ENCODE data around the gene NUP62. TPM values are rescaled to one million over a fixed set of nuclear protein-coding genes. Genes with fewer than 3 reads are reported as not detected.

The NUP62 gene, protein sequence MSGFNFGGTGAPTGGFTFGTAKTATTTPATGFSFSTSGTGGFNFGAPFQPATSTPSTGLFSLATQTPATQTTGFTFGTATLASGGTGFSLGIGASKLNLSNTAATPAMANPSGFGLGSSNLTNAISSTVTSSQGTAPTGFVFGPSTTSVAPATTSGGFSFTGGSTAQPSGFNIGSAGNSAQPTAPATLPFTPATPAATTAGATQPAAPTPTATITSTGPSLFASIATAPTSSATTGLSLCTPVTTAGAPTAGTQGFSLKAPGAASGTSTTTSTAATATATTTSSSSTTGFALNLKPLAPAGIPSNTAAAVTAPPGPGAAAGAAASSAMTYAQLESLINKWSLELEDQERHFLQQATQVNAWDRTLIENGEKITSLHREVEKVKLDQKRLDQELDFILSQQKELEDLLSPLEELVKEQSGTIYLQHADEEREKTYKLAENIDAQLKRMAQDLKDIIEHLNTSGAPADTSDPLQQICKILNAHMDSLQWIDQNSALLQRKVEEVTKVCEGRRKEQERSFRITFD
- 80.8 and 85.9 TPM in 2 replicates for total RNA-seq
- long read RNA-seq, transcript NUP62-202 (2 exons, 3,479 nt) = minor isoform, 31 of 142 reads
- long read RNA-seq, transcript NUP62-211 (3 exons, 2,053 nt) = minor isoform, 13 of 142 reads
- long read RNA-seq, transcript NUP62-216 (3 exons, 562 nt) = minor isoform, 5 of 142 reads
- long read RNA-seq, transcript NUP62-201 (3 exons, 2,870 nt) = major isoform, 33 of 142 reads
- long read RNA-seq, partial matches to known transcripts = 0 of 142 reads
- long read RNA-seq, other reads (novel, unspliced or antisense) = 56 of 142 reads

- TF ChIP-seq, protein P1, sequence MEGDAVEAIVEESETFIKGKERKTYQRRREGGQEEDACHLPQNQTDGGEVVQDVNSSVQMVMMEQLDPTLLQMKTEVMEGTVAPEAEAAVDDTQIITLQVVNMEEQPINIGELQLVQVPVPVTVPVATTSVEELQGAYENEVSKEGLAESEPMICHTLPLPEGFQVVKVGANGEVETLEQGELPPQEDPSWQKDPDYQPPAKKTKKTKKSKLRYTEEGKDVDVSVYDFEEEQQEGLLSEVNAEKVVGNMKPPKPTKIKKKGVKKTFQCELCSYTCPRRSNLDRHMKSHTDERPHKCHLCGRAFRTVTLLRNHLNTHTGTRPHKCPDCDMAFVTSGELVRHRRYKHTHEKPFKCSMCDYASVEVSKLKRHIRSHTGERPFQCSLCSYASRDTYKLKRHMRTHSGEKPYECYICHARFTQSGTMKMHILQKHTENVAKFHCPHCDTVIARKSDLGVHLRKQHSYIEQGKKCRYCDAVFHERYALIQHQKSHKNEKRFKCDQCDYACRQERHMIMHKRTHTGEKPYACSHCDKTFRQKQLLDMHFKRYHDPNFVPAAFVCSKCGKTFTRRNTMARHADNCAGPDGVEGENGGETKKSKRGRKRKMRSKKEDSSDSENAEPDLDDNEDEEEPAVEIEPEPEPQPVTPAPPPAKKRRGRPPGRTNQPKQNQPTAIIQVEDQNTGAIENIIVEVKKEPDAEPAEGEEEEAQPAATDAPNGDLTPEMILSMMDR (IDR thresholded peaks at IDR 0.05; ENCODE audit: unreplicated experiment) = no peak
- Mint-ChIP-seq H3K27ac (peak within 1 kb of the TSS; percentile 97), H3K9me3 (ENCODE audit: low read depth) (no peaks in the 10 kb centered on the region), H3K27me3 (no peaks in the 10 kb centered on the region), H3K36me3 (ENCODE audit: insufficient read depth) (peaks cover 11% of the 10 kb centered on the region), H3K4me1 (ENCODE audit: low read depth) (peaks cover 14% of the 10 kb centered on the region), H3K4me3 (ENCODE audit: low read depth) (peak within 1 kb of the TSS; percentile 91)
- peak; percentile 88 for DNase-seq (ENCODE audit: low spot score, unreplicated experiment)
These were observed at the start of gene NUP62, which contains the start of gene ATF5 for GRCh38 chr19:49929121-49929610. Gene NUP62, minus strand, starts transcription at chr19:49929504. Its CDS starts 19,697 bp downstream, at chr19:49909807. Gene ATF5, plus strand, starts transcription at chr19:49929205. Its CDS starts 1,646 bp downstream, at chr19:49930851.

DNA sequence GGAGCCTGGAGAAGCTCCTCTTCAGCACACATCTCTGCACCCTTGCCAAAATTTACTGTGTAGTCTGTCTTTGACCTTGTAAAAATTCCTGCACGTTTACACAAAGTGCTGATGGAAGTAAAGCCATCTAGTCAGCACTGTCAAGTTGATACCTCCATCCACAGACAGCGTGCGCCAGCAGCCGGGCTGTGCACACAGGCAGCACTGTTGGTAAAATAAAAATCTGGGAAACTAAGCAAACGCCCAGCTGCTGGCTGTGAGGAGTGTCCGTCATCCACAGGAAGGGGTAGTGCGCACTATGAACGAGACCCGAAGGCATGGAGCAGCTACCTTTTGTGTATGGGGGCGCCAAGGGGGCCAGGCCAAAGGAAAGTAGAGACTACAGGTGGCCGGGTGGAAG lies 49.0 kb upstream of the NUP62 start:
- H3K4me3 Mint-ChIP-seq (ENCODE audit: low read depth) = no peak overlapping the region

GRCh38 chr19:49977881-49978280 lies 48.6 kb upstream of the NUP62 start:
- H3K36me3 Mint-ChIP-seq (ENCODE audit: insufficient read depth) = peaks cover 7% of the 10 kb centered on the region
- H3K27me3 Mint-ChIP-seq = peaks cover 5% of the 10 kb centered on the region
- TF ChIP-seq, protein P1 (IDR thresholded peaks at IDR 0.05; ENCODE audit: unreplicated experiment) = no peak
- H3K27ac Mint-ChIP-seq = no peak overlapping the region
- H3K4me3 Mint-ChIP-seq (ENCODE audit: low read depth) = no peak overlapping the region
- H3K9me3 Mint-ChIP-seq (ENCODE audit: low read depth) = no peaks in the 10 kb centered on the region
- no peaks in the 10 kb centered on the region for H3K4me1 Mint-ChIP-seq (ENCODE audit: low read depth)
- no peak for DNase-seq (ENCODE audit: low spot score, unreplicated experiment)

More for the DNA sequence above, 49.0 kb upstream of the NUP62 start:
- TF ChIP-seq, protein P1 (IDR thresholded peaks at IDR 0.05; ENCODE audit: unreplicated experiment) = no peak
- Mint-ChIP-seq H3K4me1 (ENCODE audit: low read depth) (no peaks in the 10 kb centered on the region), H3K27me3 (peaks cover 3% of the 10 kb centered on the region), H3K36me3 (ENCODE audit: insufficient read depth) (peaks cover 7% of the 10 kb centered on the region), H3K27ac (no peak overlapping the region), H3K9me3 (ENCODE audit: low read depth) (no peaks in the 10 kb centered on the region)
- no peak for DNase-seq (ENCODE audit: low spot score, unreplicated experiment)

DNA sequence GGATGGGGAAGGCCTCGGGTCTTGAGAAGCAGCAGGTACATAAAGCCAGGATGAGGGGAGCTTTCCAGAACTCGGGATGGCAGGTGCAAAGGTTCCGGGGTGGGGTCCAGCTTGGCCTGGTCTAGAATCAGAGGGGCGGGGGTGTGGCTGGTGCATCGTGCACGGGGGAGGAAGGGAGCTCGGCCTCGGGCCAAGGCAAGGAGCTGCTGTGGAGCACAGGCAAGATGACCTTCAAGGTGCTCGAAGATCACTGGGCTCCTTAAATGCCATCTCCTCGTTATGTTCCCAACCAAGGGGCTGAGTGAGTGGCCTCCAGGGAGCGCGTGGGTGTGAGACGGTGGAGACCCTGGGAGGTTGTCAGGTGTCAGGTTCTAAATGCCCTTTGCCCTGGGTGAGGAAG lies 47.8 kb upstream of the NUP62 start:
- Mint-ChIP-seq H3K27me3 (peaks cover 5% of the 10 kb centered on the region), H3K4me1 (ENCODE audit: low read depth) (no peaks in the 10 kb centered on the region), H3K9me3 (ENCODE audit: low read depth) (no peaks in the 10 kb centered on the region), H3K36me3 (ENCODE audit: insufficient read depth) (peaks cover 7% of the 10 kb centered on the region), H3K4me3 (ENCODE audit: low read depth) (no peak overlapping the region), H3K27ac (no peak overlapping the region)
- no peak for DNase-seq (ENCODE audit: low spot score, unreplicated experiment)
- TF ChIP-seq, protein P1 (IDR thresholded peaks at IDR 0.05; ENCODE audit: unreplicated experiment) = no peak

DNA sequence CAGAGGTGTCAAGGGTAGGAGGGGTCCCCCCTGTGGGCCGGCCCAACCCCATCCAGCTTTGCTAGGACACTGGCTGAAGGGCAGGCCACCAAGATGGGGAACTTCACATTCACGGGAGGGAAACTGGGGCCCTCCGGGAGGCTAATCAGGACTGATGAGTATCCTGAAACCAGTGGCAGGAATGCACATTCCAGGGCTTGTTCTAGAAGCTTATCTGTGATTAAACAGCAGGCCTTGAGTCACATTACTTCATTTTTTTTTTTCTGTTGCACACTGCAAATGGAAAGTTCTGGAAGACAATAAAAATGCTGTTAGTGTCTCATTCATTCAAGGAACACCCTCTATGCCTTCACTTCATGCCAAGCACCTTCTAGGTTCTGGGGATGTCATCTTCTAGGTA lies 47.2 kb upstream of the NUP62 start:
- Mint-ChIP-seq H3K27ac (no peak overlapping the region), H3K4me3 (ENCODE audit: low read depth) (no peak overlapping the region), H3K36me3 (ENCODE audit: insufficient read depth) (peaks cover 5% of the 10 kb centered on the region), H3K4me1 (ENCODE audit: low read depth) (no peaks in the 10 kb centered on the region), H3K9me3 (ENCODE audit: low read depth) (no peaks in the 10 kb centered on the region), H3K27me3 (peaks cover 5% of the 10 kb centered on the region)
- DNase-seq (ENCODE audit: low spot score, unreplicated experiment) = no peak
- TF ChIP-seq, protein P1 (IDR thresholded peaks at IDR 0.05; ENCODE audit: unreplicated experiment) = no peak
